NCI-H146 treated with DMSO at 0.1 percent for 48 hours (cell line): ENCODE data around the gene GYG1.

ENCODE experiments used
- DNase-seq: peaks from one replicate; lab custom pipeline; 2025; ENCODE audit not compliant: unreplicated experiment; lab: John Stamatoyannopoulos, UW

The GYG1 gene

GRCh38 chr3:148991219-148992026, at the start of gene GYG1:
GYG1 (plus strand) TSS chr3:148991540; CDS start chr3:148991641, 101 bp downstream.
- DNase-seq, result peak; percentile 75

GRCh38 chr3:148943506-148944205, 47.7 kb upstream of the GYG1 start:
- DNase-seq, result peak; percentile 84

- DNase-seq, result no peak
These were observed 46.2 kb upstream of the GYG1 start for GRCh38 chr3:148945116-148945515.

- DNase-seq, result no peak
These were observed 42.3 kb upstream of the GYG1 start for GRCh38 chr3:148948913-148949657.

- DNase-seq, result no peak
These were observed 40.5 kb upstream of the GYG1 start for GRCh38 chr3:148950806-148951205.

GRCh38 chr3:148951599-148952361, 39.6 kb upstream of the GYG1 start:
- DNase-seq, result no peak

- no peak for DNase-seq
These were observed 38.2 kb upstream of the GYG1 start for GRCh38 chr3:148953094-148953493.

- DNase-seq, result no peak
These were observed 36.4 kb upstream of the GYG1 start for GRCh38 chr3:148954981-148955380.

GRCh38 chr3:148955544-148956346, 35.6 kb upstream of the GYG1 start:
- peak; percentile 70 for DNase-seq

- no peak for DNase-seq
These were observed 33.8 kb upstream of the GYG1 start for GRCh38 chr3:148957586-148957985.

- no peak for DNase-seq
These were observed 32.6 kb upstream of the GYG1 start for GRCh38 chr3:148958696-148959095.

GRCh38 chr3:148962513-148962912, 28.8 kb upstream of the GYG1 start:
- DNase-seq, result no peak

GRCh38 chr3:148964809-148965208, 26.5 kb upstream of the GYG1 start:
- no peak for DNase-seq

GRCh38 chr3:148968321-148968720, 23.0 kb upstream of the GYG1 start:
- no peak for DNase-seq

GRCh38 chr3:148970271-148970670, 21.1 kb upstream of the GYG1 start:
- DNase-seq, result no peak

- DNase-seq, result no peak
These were observed 19.8 kb upstream of the GYG1 start for GRCh38 chr3:148971401-148972163.

- DNase-seq, result no peak
These were observed 16.6 kb upstream of the GYG1 start for GRCh38 chr3:148974726-148975125.

- no peak for DNase-seq
These were observed 16.1 kb upstream of the GYG1 start for GRCh38 chr3:148975248-148975647.

- no peak for DNase-seq
These were observed 15.6 kb upstream of the GYG1 start for GRCh38 chr3:148975696-148976095.
